CD4-positive, alpha-beta T cell treated with Interleukin-2 at 100 ng/mL for 4 hours (primary cell): ENCODE measurements around the gene TMPRSS7.
"Not testable (repeated sequence)": the region's sequence is repeated elsewhere in the genome, so short reads cannot be mapped to it uniquely, and the experiment has no call there.

Experiments used
- DNase-seq: peaks from one replicate; pipeline ENCODE4 v3.0.0-alpha.2; 2020; ENCODE audit warnings: low spot score

TMPRSS7 gene

GRCh38 chr3:112013058-112013783 is 21.3 kb upstream of the TMPRSS7 start:
- DNase-seq: peak; percentile 66

DNA sequence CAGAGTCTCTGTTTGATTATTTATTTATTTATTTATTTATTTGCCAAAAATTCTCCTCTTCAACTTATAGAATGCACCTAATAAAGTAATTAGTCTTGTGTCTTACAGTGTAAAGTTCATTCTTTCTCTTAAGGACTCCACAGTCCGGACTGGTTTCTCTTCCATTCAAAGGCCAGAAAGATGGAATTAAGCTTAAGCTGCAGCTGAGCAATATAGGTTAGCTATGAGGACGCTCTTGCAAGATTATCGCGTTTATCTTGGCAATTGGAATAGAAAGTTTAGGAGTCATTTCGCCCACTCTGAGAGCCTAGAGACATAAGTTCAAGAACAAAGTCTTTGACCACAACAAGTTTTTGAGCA is 20.8 kb upstream of the TMPRSS7 start:
- DNase-seq: no peak

DNA sequence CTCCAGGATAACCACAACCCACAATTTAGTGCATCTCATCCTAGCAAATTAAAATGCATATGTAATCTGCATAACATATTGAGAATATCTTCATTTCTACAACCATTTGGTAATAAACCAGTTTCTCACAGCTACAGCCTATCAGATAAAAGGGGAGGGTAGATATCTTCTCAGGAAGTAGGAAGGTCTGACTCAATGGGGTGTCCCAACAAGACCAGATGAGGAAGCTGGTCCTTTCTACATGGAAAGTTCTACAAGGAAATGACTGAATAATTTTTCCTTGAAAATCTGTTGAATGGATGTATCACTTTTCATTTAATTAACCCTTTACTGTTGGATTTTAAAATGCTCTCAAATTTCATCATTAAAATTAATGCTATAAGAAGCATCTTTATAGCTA is 17.4 kb upstream of the TMPRSS7 start:
- DNase-seq: no peak

DNA sequence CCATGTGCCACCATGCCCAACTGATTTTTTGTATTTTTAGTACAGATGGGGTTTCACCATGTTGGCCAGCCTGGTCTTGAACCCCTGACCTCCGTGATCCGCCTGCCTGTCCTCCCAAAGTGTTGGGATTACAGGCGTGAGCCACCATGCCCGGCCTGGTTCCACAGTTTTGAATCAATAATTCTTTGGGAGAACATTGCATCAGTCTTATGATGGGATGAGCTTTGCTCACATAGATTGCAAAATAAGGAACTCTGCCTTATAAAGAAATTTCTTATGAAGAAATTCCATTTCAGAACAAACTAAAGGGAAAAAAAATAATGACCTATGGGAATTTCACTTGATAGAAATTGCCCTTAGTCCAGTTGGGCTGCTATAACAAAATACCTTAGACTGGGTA is 15.8 kb upstream of the TMPRSS7 start:
- no peak for DNase-seq

GRCh38 chr3:112019716-112020115 is 14.8 kb upstream of the TMPRSS7 start:
- no peak for DNase-seq

DNA sequence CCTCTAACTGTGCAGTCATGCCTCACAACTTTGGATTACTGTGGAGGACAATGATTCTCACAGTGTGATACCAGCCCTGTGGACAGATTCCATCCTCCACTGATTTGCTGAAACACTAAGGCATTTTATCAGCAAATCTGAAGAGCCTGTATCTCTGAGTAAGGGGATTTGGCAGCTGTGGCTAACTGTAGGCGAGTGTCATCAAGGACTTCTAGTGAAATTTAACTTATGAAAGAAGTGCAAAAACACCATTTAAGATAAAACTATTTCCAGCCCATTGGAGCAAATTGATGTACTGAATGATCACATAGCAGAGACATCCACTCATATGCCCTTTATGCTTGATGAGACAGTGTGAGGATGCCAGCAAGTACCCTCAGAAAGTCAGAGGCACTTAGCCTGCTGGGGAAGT is 13.9 kb upstream of the TMPRSS7 start:
- DNase-seq: no peak

DNA sequence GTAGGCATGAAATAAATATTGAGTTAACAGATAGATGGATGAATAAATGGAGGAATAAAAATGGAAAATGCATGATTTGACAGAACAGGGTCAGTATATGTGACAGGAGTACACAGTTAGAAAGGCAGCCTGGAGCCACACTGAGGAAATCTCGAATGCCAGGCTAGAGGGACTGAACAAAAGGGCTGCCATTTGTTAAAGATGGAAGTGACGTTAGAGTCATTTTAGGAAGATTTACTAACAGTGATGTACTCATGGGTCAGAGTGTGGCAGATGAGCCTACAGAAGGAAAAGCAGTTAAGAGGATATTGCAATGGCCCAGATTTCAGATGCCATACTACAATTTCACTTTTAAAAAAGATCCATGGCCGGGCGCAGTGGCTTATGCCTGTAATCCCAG is 7.4 kb upstream of the TMPRSS7 start:
- no peak for DNase-seq

GRCh38 chr3:112027826-112028225 is 6.7 kb upstream of the TMPRSS7 start:
- DNase-seq: no peak

- no peak for DNase-seq
Observed at GRCh38 chr3:112030901-112031300, 3.6 kb upstream of the TMPRSS7 start.

DNA sequence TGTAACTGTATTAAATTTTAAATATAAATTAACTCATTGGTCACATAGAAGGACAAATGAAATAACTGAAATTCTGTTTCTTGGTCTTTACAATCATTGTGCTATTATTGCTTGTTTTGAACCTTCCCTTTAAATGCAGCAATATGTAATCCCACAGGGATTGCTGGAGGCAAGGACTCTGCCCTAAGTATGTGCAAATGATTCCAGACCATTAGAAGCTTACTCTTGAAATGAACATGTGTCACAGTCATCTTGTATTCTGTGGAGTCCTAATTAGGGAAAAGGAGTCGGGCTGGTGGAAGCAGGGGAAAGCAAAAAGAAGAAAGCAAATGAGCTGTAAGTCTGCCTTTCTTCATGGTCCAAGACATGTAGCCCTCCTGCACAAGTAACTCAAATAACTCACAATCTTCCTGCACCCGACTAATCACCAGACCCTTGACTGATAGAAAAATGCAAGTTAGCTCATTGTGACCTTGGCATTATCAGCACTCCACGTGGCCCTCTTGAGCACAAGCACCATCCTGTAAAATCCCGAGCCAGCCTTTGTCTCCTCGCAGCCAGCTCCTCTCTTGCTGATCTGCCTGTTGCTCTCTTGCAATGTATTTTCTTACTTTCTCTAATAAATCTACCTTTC is 2.3 kb upstream of the TMPRSS7 start:
- DNase-seq: no peak

DNA sequence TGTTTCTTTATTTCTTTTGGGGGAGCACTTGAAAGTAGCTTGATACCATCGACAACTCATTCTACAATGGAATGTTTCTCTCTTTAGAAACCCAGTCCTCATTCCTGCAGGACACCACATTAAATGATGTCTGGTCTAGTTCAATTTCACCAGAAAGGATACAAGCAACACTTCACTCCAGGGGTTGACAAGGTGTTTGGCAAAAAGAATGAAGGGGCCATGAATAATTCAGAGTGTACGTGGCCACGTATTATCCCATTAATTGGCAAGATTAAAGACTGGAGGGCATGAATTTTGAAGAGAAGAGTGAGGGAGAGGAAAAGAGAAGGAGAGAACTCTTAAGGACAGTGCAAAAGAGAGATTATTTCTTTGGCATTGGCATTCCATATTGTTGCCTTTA is 705 bp downstream of the TMPRSS7 start:
- DNase-seq: no peak

GRCh38 chr3:112037194-112037593 is 2.7 kb downstream of the TMPRSS7 start:
- not testable (repeated sequence) for DNase-seq

GRCh38 chr3:112038863-112039262 is 4.3 kb downstream of the TMPRSS7 start:
- DNase-seq: no peak

DNA sequence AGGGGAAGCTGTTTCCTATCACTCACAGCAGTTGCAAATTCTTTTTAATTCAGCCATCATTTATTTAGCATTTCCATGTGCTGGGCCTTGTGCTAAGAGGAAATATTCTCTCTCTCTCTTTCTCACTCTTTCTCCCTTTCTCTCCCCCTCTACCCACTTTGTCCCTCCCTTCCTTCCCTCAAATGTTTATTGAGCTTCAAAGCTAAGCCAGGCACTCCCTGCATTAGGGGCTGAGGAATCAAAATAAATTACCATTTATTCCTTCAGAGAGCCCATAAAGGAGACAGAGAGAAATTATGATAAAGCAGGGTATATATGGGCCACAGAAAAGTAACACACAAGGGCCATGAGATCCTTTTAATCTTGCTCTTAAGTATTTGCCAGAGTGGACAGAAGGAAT is 6.8 kb downstream of the TMPRSS7 start:
- DNase-seq: no peak

GRCh38 chr3:112042842-112043280 is 8.3 kb downstream of the TMPRSS7 start:
- no peak for DNase-seq

- peak; percentile 68 for DNase-seq
Observed at GRCh38 chr3:112043621-112044201, 9.2 kb downstream of the TMPRSS7 start.

GRCh38 chr3:112046599-112046998 is 12.1 kb downstream of the TMPRSS7 start:
- DNase-seq: no peak

DNA sequence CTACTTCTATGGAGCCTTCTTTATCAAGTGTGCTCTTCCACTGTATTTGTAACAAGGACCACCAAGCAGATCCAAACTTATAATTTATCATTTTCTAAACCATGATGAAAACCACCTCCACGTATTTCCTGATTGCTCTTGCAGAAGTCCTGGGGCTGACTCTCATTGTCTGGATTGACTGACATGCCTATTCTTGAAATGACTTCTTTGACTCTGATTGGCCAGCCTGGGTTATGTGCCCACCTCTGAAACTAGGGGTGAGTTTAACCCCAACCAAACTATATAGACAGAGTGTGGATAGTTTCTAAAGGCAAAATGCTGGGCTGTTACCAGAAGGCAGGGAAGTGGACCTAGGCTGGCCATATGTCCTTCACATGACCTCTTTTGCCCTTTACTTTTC is 12.7 kb downstream of the TMPRSS7 start:
- DNase-seq: no peak

DNA sequence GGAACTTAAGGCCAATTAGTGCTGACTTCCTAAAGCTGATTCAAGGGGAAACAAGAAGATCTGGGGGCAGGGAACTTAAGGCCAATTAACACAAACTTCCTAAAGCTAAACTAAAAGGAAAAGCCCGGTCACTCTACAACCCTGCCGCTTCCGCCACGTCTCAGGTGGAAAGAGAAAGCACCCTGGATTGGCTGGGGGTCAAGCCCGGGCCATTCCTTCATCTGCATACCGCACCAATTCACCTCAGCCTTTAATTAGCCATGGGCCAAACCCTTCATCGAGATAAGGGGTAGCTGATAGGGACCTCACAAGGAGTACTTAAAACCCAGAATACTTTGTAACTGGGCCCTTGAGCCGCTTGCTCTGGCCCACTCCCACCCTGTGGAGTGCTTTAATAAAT is 14.4 kb downstream of the TMPRSS7 start:
- no peak for DNase-seq

DNA sequence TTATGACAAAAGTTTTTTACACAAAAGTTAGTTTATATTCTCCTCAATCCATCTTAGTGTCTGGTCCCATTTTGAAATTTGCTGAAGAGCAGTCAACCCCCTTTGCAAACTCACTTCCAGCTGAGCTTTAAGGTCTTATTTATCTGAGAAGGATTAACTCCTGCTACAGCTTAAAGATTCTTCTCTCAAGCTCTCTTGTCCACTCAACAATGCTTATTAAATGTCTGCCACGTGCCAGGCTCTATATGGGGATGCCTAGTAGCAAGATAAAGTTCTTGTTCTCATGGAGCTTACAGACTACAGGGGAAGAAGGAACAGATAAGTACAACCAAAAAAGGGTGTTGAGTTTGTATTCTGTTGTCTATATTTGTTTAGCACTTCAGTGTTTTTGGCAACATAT is 18.7 kb downstream of the TMPRSS7 start:
- no peak for DNase-seq

DNA sequence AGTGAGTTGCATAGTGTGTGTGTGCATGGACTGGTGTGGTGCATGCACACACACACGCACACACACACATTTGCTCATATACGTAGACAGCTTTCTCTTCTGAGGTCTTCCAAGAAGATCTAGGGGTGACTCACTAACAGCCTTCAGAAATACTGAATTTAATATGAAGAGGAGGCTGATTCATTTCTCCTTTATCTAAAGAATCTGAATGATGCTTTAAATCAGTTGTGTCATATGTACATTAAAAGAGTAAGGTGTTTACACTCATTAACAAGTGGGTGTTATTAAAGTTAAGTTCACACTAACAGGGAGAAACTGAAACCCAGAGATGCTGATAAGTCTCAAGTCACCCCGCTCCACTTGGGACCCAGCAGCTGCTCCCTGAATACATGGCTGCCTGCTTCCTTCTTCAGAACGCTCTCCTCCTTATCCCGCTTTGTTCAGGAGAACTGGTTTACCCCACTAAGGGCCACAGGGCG is 22.0 kb downstream of the TMPRSS7 start:
- DNase-seq: peak; percentile 32

GRCh38 chr3:112059497-112059896 is 25.0 kb downstream of the TMPRSS7 start:
- no peak for DNase-seq

DNA sequence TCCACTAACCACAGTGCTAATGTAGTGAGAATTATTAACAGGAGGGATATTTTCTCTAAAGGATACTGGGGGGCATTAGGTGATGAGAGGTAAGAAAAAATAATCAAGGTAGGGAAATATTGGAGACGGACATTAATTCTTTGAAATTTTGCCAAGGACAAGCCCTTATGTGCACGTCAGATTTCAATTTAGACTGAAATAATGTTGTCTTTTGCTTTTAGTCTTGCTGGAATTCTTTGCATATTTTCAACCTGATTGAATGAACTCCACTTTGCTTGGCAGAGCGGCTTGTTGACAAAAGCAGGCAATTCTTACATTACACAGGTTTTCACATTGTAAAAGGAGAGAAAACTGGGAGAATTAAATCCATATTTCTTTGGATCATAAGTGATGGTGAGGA is 26.6 kb downstream of the TMPRSS7 start:
- no peak for DNase-seq
